Ovary (tissue), 3 donors: ENCODE measurements around the gene TUB.

ENCODE experiments used
- CTCF ChIP-seq, 3 donors: fragments of 450-650 bp in 2 of 3; fragments of 200-600 bp in 1 of 3; IDR thresholded peaks; one replicate each; pipeline versions ENCODE4 v1.5.1 to v1.8.0; 2016 to 2022; ENCODE audit warnings: antibody characterized with exemption in 3 of 3, mild to moderate bottlenecking in 1 of 3
- POLR2A ChIP-seq: fragments of 450-650 bp; IDR thresholded peaks from one replicate; pipeline ENCODE4 v1.6.1; 2017; ENCODE audit warnings: antibody characterized with exemption, mild to moderate bottlenecking, moderate library complexity
- donor health status: DM: no; HTN: no; CAD: no.

- TF ChIP-seq CTCF (IDR thresholded peaks at IDR 0.05) (no peak), POLR2A (no peak)
Observed at GRCh38 chr11:8034106-8034585, 46.9 kb upstream of the TUB start.
